Measurements from ENCODE around the gene SNRPF. TPM values are rescaled to one million over a fixed set of nuclear protein-coding genes. Genes with fewer than 3 reads are reported as not detected.

The SNRPF gene
- total RNA-seq, 6 donors from 2014 or later, result 2.1 to 16.6 (median 14.3) TPM

GRCh38 chr12:95877622-95878021 is 18.9 kb downstream of the SNRPF start:
- no peak for TF ChIP-seq CTCF (IDR thresholded peaks at IDR 0.05)
- no peak for TF ChIP-seq EP300 (IDR thresholded peaks at IDR 0.05)
- TF ChIP-seq POLR2A (IDR thresholded peaks at IDR 0.05), result no peak
- no peak for TF ChIP-seq POLR2AphosphoS5 (IDR thresholded peaks at IDR 0.05)
- Histone ChIP-seq H3K9me3 (no peaks in the 10 kb centered on the region), H3K4me3 (no peak overlapping the region), H3K27ac (no peak overlapping the region), H3K36me3 (peaks cover 0 to 4% (median 0%) of the 10 kb centered on the region in 4 donors), H3K27me3 (no peaks in the 10 kb centered on the region), H3K4me1 (no peaks in the 10 kb centered on the region)
- ATAC-seq (ENCODE audit: low FRiP score in 2 of 2), result no peak
- 68 to 77% methylated on average over 2 of the region's 2 CpGs for WGBS, 2 donors
- DNase-seq, result no peak

- no peak for ATAC-seq (ENCODE audit: low FRiP score in 2 of 2)
- H3K36me3 ChIP-seq, result no peaks in the 10 kb centered on the region
- peaks cover 0 to 6% (median 0%) of the 10 kb centered on the region in 4 donors for H3K9me3 ChIP-seq
- DNase-seq, result no peak
- no peak overlapping the region for H3K4me3 ChIP-seq
- peaks cover 0 to 6% (median 0%) of the 10 kb centered on the region in 4 donors for H3K4me1 ChIP-seq
- no peak overlapping the region for H3K27ac ChIP-seq
- H3K27me3 ChIP-seq, result no peaks in the 10 kb centered on the region
- 80 to 93% methylated on average over 1 of the region's 1 CpG for WGBS, 2 donors
- no peak for TF ChIP-seq POLR2A (IDR thresholded peaks at IDR 0.05)
- no peak for TF ChIP-seq CTCF (IDR thresholded peaks at IDR 0.05)
- TF ChIP-seq POLR2AphosphoS5 (IDR thresholded peaks at IDR 0.05), result no peak
- no peak for TF ChIP-seq EP300 (IDR thresholded peaks at IDR 0.05)
These were observed 22.1 kb downstream of the SNRPF start for GRCh38 chr12:95880895-95881294.

- no peak for DNase-seq
- peaks cover 0 to 6% (median 0%) of the 10 kb centered on the region in 4 donors for H3K9me3 ChIP-seq
- TF ChIP-seq CTCF (IDR thresholded peaks at IDR 0.05) (no peak), POLR2AphosphoS5 (IDR thresholded peaks at IDR 0.05) (no peak), EP300 (IDR thresholded peaks at IDR 0.05) (no peak), POLR2A (IDR thresholded peaks at IDR 0.05) (no peak)
- no peak overlapping the region for H3K27ac ChIP-seq
- H3K4me3 ChIP-seq, result no peak overlapping the region
- no peaks in the 10 kb centered on the region for H3K27me3 ChIP-seq
- 73 to 78% methylated on average over 3 of the region's 3 CpGs for WGBS, 2 donors
- ATAC-seq (ENCODE audit: low FRiP score in 2 of 2), result no peak
- H3K36me3 ChIP-seq, result no peaks in the 10 kb centered on the region
- H3K4me1 ChIP-seq, result peaks cover 0 to 6% (median 0%) of the 10 kb centered on the region in 4 donors
These were observed 22.7 kb downstream of the SNRPF start for GRCh38 chr12:95881331-95881955.

- no peaks in the 10 kb centered on the region for H3K36me3 ChIP-seq
- TF ChIP-seq POLR2AphosphoS5 (IDR thresholded peaks at IDR 0.05), result no peak
- no peak for TF ChIP-seq POLR2A (IDR thresholded peaks at IDR 0.05)
- no peak for TF ChIP-seq EP300 (IDR thresholded peaks at IDR 0.05)
- no peak for TF ChIP-seq CTCF (IDR thresholded peaks at IDR 0.05)
- H3K4me3 ChIP-seq, result no peak overlapping the region
- ATAC-seq (ENCODE audit: low FRiP score in 2 of 2), result peak in 1 of 2 donors; percentile 65
- peaks cover 0 to 6% (median 0%) of the 10 kb centered on the region in 4 donors for H3K4me1 ChIP-seq
- H3K9me3 ChIP-seq, result peaks cover 0 to 6% (median 0%) of the 10 kb centered on the region in 4 donors
- no peak for DNase-seq
- H3K27ac ChIP-seq, result no peak overlapping the region
- no peaks in the 10 kb centered on the region for H3K27me3 ChIP-seq
- WGBS, 2 donors, result 57 to 59% methylated on average over 1 of the region's 1 CpG
These were observed 23.3 kb downstream of the SNRPF start for GRCh38 chr12:95882080-95882479.

- H3K9me3 ChIP-seq, result peaks cover 0 to 6% (median 0%) of the 10 kb centered on the region in 4 donors
- WGBS, 2 donors, result 90 to 95% methylated on average over 4 of the region's 4 CpGs
- H3K27me3 ChIP-seq, result no peaks in the 10 kb centered on the region
- H3K4me1 ChIP-seq, result peaks cover 0 to 6% (median 0%) of the 10 kb centered on the region in 4 donors
- no peaks in the 10 kb centered on the region for H3K36me3 ChIP-seq
- TF ChIP-seq CTCF (IDR thresholded peaks at IDR 0.05) (no peak), EP300 (IDR thresholded peaks at IDR 0.05) (no peak), POLR2A (IDR thresholded peaks at IDR 0.05) (no peak), POLR2AphosphoS5 (IDR thresholded peaks at IDR 0.05) (no peak)
- DNase-seq (no peak), ATAC-seq (ENCODE audit: low FRiP score in 2 of 2) (no peak)
- H3K4me3 ChIP-seq, result no peak overlapping the region
- no peak overlapping the region for H3K27ac ChIP-seq
These were observed 24.1 kb downstream of the SNRPF start for GRCh38 chr12:95882873-95883272.
